ENCODE data around the gene COTL1. TPM values are rescaled to one million over a fixed set of nuclear protein-coding genes. Genes with fewer than 3 reads are reported as not detected.

COTL1 gene
- total RNA-seq, 2 experiments from 2014 or later, result 125 to 232 TPM

- Histone ChIP-seq H3K27ac (ENCODE audit: low read depth, low read length, poor library complexity, severe bottlenecking) (no peak overlapping the region), H3K9me3 (ENCODE audit: low read length) (no peaks in the 10 kb centered on the region), H3K4me2 (ENCODE audit: low read length) (no peak overlapping the region), H3K79me2 (ENCODE audit: insufficient read depth, low read depth, low read length) (peaks cover 6% of the 10 kb centered on the region; the same call in 1 of the 2 replicates), H4K20me1 (ENCODE audit: insufficient read depth, low read length) (no peaks in the 10 kb centered on the region), H3K4me1 (ENCODE audit: insufficient read depth, low read length, poor library complexity, severe bottlenecking) (peaks cover 35% of the 10 kb centered on the region), H3K9me2 (ENCODE audit: insufficient read depth, low read length) (no peaks in the 10 kb centered on the region), H2AFZ (ENCODE audit: low read length) (no peak overlapping the region), H3K4me3 (ENCODE audit: low read depth, low read length, poor library complexity, severe bottlenecking) (no peak overlapping the region), H3K36me3 (ENCODE audit: insufficient read depth, low read length) (peaks cover 87% of the 10 kb centered on the region)
- DNase-seq (ENCODE audit: low spot score), result no peak
- POLR2A ChIA-PET, result interaction anchor here (0.6 to 0.9 kb wide), 3 partner anchors 9 to 84 kb away, joined by 3 to 6 read pairs (median 3); no protein-coding TSS in a partner anchor
- no peak for TF ChIP-seq EZH2phosphoT487 (IDR thresholded peaks at IDR 0.05; ENCODE audit: borderline replicate concordance, low read depth, low read length)
- no peak for TF ChIP-seq CTCF (conservative IDR thresholded peaks at IDR 0.05; ENCODE audit: low read length)
- CTCF ChIA-PET (ENCODE audit: unreplicated experiment), result interaction anchor here (0.6 kb wide), 1 partner anchor 21 kb away, joined by 4 read pairs; no protein-coding TSS in a partner anchor
- no TSS peak for BruUV-seq (replicated peaks)
- intact Hi-C loops (cut with micrococcal nuclease; ENCODE audit: unreplicated experiment), result no loop called here
Observed at GRCh38 chr16:84658690-84659089, 40.8 kb upstream of the COTL1 start.

GRCh38 chr16:84657229-84657837, 39.5 kb upstream of the COTL1 start:
- intact Hi-C loops (cut with micrococcal nuclease; ENCODE audit: unreplicated experiment), result no loop called here
- H3K4me1 ChIP-seq (ENCODE audit: insufficient read depth, low read length, poor library complexity, severe bottlenecking), result peaks cover 23% of the 10 kb centered on the region
- POLR2A ChIA-PET, result interaction anchor here (2.1 kb wide), 1 partner anchor 12 kb away, joined by 15 read pairs; no protein-coding TSS in a partner anchor
- H3K9me3 ChIP-seq (ENCODE audit: low read length), result no peaks in the 10 kb centered on the region
- no peak overlapping the region for H2AFZ ChIP-seq (ENCODE audit: low read length)
- no peaks in the 10 kb centered on the region for H4K20me1 ChIP-seq (ENCODE audit: insufficient read depth, low read length)
- peak overlapping the region; percentile 74 for H3K27ac ChIP-seq (ENCODE audit: low read depth, low read length, poor library complexity, severe bottlenecking)
- no peak for DNase-seq (ENCODE audit: low spot score)
- BruUV-seq (replicated peaks), result no TSS peak
- no peaks in the 10 kb centered on the region for H3K9me2 ChIP-seq (ENCODE audit: insufficient read depth, low read length)
- CTCF ChIA-PET (ENCODE audit: unreplicated experiment), result no interaction called here
- H3K4me2 ChIP-seq (ENCODE audit: low read length), result peak overlapping the region; percentile 72
- peaks cover 6% of the 10 kb centered on the region; the same call in 1 of the 2 replicates for H3K79me2 ChIP-seq (ENCODE audit: insufficient read depth, low read depth, low read length)
- H3K36me3 ChIP-seq (ENCODE audit: insufficient read depth, low read length), result peaks cover 84% of the 10 kb centered on the region
- no peak overlapping the region for H3K4me3 ChIP-seq (ENCODE audit: low read depth, low read length, poor library complexity, severe bottlenecking)
- no peak for TF ChIP-seq EZH2phosphoT487 (IDR thresholded peaks at IDR 0.05; ENCODE audit: borderline replicate concordance, low read depth, low read length)
- no peak for TF ChIP-seq CTCF (conservative IDR thresholded peaks at IDR 0.05; ENCODE audit: low read length)

GRCh38 chr16:84656649-84657048, 38.8 kb upstream of the COTL1 start:
- TF ChIP-seq CTCF (conservative IDR thresholded peaks at IDR 0.05; ENCODE audit: low read length) (no peak), EZH2phosphoT487 (IDR thresholded peaks at IDR 0.05; ENCODE audit: borderline replicate concordance, low read depth, low read length) (no peak)
- BruUV-seq (replicated peaks), result no TSS peak
- ChIA-PET CTCF (ENCODE audit: unreplicated experiment) (no interaction called here), POLR2A (interaction anchor here (0.6 to 2.1 kb wide), 4 partner anchors 11 to 128 kb away, joined by 3 to 15 read pairs (median 4); no protein-coding TSS in a partner anchor)
- peaks cover 6% of the 10 kb centered on the region; the same call in 1 of the 2 replicates for H3K79me2 ChIP-seq (ENCODE audit: insufficient read depth, low read depth, low read length)
- peak overlapping the region; percentile 72 for H3K4me2 ChIP-seq (ENCODE audit: low read length)
- H3K4me3 ChIP-seq (ENCODE audit: low read depth, low read length, poor library complexity, severe bottlenecking), result peak overlapping the region; percentile 43
- H3K9me2 ChIP-seq (ENCODE audit: insufficient read depth, low read length), result no peaks in the 10 kb centered on the region
- H3K36me3 ChIP-seq (ENCODE audit: insufficient read depth, low read length), result peaks cover 84% of the 10 kb centered on the region
- DNase-seq (ENCODE audit: low spot score), result peak; percentile 68
- H3K4me1 ChIP-seq (ENCODE audit: insufficient read depth, low read length, poor library complexity, severe bottlenecking), result peaks cover 23% of the 10 kb centered on the region
- no peaks in the 10 kb centered on the region for H3K9me3 ChIP-seq (ENCODE audit: low read length)
- intact Hi-C loops (cut with micrococcal nuclease; ENCODE audit: unreplicated experiment), result no loop called here
- H4K20me1 ChIP-seq (ENCODE audit: insufficient read depth, low read length), result no peaks in the 10 kb centered on the region
- H2AFZ ChIP-seq (ENCODE audit: low read length), result peak overlapping the region; percentile 44; the same call in 1 of the 2 replicates
- H3K27ac ChIP-seq (ENCODE audit: low read depth, low read length, poor library complexity, severe bottlenecking), result peak overlapping the region; percentile 74

Measured in OCI-LY7 (cell line).